NOMO-1 treated with dmso at 0.1 percent for 144 hours (cell line): ENCODE measurements around the gene HOXC4.
"Not testable (repeated sequence)": the region's sequence is repeated elsewhere in the genome, so short reads cannot be mapped to it uniquely, and the experiment has no call there.

ENCODE experiments used
- DNase-seq: peaks from one replicate; lab custom pipeline; 2025; ENCODE audit not compliant: unreplicated experiment; lab: John Stamatoyannopoulos, UW

Gene HOXC4

DNA sequence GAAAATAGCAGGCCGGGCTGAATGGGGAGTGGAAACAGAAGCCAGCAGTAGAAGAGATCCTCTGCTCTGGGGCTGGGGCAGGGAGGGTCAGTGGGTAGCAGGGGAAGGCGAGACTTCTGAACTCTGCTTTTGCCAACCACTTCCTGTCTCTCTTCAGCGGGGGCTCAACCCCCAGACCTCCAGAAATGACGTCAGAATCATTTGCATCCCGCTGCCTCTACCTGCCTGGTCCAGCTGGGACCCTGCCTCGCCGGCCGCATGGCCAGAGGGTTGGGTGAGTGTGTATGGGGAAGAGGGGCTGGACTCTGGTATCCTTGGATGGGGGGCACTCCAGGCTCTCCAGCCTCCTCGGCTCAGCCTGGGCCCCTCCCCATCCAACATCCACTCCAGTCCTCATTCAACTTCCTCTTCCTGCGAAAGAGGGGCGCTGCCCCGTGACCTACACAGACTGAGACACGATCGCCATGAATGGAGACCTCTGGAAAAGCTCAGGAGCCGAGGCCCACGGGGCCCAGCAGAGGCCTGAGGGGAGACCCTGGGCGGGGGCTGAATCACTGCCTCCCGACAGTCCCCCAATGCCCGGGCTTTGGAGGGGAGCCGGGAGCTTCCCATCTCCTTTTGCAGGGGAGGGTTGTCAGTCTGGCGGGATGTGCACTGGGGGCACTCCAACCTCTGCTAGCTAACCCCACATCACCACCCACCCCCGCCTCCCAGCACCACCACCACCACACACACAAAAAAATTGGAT is 458 bp upstream of the HOXC4 start:
- DNase-seq = peak; percentile 62

DNA sequence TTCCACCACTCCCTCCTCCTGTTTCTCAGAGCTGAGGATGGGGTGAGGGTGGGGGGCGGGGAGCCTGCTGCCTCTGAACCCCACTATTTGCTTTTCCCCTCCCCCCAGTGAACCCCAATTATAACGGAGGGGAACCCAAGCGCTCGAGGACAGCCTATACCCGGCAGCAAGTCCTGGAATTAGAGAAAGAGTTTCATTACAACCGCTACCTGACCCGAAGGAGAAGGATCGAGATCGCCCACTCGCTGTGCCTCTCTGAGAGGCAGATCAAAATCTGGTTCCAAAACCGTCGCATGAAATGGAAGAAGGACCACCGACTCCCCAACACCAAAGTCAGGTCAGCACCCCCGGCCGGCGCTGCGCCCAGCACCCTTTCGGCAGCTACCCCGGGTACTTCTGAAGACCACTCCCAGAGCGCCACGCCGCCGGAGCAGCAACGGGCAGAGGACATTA is 1.1 kb downstream of the HOXC4 start:
- DNase-seq = no peak

DNA sequence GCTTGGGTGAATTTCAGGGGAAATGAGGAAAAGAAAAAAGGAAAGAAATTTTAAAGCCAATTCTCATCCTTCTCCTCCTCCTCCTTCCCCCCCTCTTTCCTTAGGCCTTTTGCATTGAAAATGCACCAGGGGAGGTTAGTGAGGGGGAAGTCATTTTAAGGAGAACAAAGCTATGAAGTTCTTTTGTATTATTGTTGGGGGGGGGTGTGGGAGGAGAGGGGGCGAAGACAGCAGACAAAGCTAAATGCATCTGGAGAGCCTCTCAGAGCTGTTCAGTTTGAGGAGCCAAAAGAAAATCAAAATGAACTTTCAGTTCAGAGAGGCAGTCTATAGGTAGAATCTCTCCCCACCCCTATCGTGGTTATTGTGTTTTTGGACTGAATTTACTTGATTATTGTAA is 1.9 kb downstream of the HOXC4 start:
- DNase-seq = no peak

DNA sequence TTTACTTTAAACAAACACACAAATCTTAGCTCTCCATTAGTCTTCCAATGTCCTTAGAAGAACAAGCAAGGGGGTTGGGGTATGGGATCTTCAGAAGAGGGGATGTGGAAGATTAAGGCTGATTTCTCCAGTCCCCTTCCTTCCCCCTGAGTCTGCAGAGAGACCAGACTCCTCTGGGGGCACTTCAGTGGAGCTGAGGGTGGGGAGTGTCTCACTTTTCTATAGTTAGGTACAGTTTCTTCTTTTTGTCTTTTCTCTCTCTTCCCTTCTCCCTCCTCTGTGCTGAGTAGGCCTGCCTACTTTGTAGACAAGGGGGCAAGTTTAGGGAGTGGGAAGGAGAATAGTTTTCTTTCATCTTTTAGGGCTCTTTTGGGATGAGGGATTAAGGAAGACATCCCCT is 2.5 kb downstream of the HOXC4 start:
- no peak for DNase-seq

DNA sequence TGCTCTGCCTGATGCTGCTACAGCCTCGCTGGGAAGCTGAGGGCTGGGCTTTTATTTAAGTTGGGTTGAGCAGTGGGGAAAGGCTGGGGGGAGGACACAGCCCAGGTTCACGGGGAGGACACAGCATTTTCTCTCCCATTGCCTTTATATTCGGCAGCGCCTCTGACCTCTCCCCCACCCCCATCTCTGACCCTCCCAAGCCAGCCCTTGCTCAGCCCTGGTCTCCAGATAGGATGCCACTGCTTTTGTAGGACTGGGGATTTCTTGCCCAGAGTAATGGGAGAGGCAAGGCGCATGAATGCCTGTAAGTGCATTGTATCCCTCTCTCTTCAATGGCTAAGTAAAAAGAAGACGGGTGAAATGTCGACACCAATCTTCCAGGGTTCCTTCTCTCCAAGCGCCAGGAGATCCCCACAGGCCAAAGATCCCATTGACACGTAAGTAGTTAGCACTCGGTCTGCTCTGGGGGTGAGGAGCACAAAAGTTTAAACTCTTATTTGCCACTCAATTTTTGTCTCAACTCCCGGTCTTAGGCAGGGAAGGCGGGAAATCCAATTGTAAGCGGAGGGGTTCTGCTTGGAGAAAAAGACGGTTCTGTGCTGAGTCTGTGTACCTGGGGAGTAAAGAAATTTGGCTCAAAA is 4.6 kb downstream of the HOXC4 start:
- no peak for DNase-seq

DNA sequence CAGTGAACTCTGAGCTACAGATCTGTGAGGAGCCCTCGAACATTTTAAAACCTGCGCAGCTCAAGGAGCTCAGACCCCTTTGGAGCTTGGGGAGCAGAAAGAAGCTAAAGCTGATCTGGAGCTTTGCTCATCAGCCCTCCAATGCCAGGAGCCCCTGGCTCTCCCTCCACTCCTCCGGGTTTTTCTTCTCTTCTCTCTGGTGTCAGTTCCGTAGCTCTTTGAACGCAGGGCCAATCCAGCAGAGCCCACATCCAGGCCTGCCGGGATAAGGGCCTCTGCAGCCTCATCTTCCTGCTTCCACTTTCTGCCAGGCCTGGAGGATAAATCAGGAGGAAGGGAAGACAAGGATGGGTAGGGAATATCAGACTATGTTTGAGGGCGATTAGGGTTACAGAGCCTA is 6.0 kb downstream of the HOXC4 start:
- no peak for DNase-seq

DNA sequence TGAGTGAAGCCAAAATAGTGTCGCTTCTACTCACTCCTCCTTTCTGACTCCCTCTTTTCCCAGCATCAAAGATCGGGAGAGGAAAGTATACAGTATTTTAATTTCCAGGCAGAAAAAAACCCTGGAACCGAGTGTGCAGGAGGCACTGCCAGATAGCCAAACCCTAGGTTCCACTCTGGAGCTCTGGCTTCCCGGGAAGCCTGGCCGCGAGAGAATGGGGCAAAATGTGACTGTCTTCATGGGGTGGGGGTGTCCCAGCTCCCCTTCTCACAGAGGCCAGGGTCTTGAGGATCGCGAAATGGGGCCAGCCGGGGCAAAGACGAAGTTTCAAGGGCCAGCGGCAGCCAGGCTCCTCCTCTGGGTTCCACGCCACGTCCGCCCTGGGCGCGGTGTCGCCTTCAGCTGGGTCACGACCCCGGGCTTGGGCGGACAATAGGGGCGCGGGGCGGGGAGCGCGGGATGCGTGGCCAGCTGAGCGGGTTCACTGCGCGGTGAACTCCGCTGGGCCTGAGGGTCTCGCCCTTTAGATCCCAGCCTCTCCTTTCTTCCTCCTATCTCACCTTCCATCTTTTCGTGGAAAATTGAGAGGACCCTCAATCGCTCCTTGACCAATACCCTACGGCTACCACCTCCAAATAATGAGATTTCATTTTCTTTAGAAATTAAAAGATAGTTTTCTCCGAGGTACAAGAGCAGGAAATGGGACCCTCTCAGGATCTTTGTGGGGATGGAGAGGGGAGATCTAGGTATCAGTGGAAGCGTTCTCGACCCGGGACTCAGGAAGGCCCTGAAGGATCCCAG is 6.7 kb downstream of the HOXC4 start:
- no peak for DNase-seq

DNA sequence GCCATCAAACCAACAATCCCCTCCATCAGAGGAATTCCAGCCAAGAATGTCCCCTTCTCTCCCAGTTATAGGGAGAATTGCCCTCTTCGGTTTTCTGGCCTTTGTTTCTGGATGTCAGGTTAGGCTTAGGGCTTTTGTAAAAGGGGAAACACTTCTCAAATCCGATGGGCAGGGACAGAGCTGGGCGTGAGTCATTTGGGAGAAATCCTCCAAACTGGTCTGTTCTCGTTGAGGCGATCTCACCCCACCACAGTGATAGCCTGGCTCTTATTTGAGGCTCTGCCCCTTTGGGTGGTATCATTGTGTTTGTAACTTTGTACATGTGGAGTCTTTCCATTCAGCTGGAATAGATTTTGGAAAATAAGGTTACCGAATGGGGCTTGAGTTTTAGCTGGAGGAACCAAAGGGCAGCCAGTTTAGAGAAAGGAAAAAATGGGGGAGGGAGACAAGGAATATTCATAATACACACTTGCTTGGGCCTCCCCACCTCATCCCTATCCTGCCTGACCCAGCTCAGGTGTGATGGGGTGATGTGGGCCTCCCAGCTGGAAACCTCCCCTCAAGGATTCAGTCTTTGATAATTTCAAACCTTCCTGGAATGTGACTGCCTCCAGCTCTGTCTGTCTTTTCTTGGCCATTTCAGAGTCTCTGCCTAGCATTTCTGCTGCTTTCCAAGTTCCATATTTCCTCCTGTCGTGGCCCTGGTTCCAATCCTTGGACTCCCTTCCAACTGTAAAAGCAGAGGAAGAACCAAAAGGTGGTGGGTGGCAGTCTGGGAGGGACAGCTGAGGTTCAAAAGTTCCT is 7.5 kb downstream of the HOXC4 start:
- no peak for DNase-seq

DNA sequence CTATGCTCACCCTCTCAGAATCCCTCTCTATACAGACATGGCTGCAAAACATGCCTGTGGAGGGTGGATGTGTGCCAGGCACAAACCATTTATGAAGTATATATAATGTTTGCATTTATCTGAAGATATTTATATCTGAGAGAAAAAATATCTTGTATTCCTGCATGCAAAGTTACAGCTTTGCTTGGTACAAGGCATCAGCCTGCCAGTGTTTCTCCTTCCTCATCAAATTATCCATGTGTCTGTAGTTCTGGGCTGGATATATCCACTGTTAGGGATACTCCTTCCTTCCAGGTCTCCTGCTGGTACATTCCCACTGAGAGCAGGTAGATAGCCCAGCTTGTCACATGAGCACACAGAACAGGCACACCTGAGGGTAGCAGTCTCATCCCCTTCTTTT is 12.0 kb downstream of the HOXC4 start:
- no peak for DNase-seq

DNA sequence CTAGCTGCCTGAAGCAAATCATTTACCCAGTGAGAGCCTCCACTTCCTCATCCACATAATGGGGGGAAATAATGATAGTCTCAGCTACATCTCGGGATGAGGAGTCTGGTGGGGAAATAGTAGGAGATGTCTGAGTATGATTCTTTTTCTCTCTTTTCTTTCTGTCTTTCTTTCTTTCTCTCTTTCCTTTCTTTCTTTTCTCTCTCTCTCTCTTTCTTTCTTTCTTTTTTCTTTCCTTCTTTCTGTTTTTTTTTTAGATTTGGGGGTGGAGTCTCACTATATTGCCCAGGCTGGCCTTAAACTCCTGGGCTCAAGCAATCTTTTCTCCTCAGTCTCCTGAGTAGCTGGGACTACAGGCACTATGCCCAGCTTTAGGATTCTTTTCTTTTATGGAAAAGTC is 12.8 kb downstream of the HOXC4 start:
- DNase-seq = no peak

DNA sequence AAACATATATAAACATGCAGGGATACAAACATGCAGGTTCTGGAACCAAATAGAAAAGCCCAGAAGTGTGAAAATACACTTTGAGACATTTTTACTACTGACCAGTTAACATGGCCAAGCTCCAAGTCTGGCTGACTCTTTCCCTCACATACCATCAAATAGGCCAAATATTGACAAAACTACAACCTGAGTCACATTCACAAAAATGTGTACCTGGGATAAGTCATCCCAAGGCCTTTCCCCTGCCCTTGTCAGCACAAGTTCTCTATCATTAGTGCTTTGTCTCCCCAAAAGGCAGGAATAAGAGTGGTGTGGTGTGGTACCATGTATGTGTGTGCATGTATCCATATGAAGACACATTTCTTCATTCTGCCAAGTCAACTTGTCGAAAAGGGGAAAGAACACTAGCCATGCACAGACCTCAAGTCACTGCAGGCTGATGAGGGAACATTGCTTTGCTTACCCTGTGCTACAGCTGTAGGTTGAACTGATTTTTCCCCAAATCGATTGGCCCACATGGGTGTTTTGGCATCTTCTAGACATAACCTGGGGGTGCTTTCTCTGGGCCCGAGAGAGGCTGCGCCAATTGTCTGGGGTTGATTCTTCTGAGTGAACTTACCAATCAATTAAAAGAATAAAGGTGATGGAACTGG is 14.9 kb downstream of the HOXC4 start:
- DNase-seq = no peak

DNA sequence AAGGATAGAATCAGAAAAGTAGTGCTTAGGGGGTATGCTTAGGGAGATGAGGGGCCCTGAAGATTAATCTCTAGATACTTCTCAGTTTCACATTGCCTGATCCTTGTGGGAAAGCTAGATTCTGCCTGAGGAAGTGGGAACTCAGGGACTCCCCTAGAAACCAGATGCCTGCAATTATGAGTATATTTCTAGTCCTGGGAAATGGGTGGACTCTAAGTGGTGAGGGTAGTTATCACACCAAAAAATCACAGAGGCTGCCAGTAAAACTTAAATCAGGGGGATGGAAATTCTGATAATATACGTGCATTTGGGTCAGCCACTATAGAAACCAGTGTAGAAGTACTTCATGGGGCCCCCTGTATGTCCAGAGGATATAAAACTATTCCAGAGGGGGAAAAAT is 18.3 kb downstream of the HOXC4 start:
- DNase-seq = no peak

DNA sequence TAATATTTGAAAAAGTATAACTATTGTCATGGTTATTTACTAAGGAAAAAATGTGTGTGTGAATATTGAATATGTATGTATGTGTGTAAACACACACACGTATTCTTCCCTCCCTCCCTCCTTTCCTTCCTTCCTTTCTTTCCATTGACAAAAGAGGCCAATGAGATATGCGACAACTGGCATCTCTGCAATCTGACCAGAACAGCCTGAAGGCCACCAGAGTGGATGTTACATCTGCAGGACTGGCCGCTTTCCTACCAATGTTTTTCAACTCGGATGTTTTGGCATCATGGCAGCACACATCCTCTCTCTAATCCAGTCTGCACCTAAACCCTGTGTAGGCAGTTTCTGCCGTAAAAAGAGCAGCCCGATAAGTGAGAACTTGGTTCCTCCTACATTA is 20.7 kb downstream of the HOXC4 start:
- no peak for DNase-seq

DNA sequence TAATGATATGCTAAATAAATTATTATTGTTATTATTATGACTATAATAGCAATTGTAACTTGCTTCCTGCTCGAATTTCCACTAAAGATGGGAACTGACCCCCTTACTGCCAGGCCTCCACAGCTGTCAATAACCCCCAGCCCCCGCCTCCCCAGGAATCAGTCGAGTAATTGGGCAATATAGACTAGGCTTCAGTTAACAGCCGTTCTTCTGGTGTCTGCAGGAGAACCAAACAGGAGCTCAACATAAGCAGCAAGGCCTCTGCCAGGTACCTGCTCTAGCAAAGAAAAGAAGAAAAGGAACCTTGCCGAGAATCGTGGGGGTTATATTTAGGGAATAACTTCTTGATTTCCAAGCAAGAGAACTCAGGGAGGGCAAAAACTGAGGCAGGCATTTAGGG is 21.8 kb downstream of the HOXC4 start:
- no peak for DNase-seq

DNA sequence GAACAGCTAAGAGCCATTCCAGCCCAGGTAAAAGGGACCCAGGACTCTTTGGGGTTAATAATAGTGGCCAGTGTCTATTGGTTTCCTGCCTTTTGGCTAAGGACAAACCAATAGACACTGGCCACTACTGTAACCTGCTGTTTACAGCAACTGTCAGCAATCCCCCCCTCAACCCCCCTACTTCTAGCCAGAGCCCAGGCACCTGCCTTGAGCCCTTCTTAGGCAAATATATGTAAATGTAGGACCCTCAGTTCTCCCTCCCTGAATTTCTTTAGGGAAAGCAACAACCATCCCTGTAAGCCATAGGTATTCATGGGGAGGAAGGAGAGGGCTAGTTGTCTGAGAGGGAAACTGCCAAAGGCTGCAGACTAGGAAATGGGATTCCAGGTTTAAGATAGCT is 22.3 kb downstream of the HOXC4 start:
- no peak for DNase-seq

DNA sequence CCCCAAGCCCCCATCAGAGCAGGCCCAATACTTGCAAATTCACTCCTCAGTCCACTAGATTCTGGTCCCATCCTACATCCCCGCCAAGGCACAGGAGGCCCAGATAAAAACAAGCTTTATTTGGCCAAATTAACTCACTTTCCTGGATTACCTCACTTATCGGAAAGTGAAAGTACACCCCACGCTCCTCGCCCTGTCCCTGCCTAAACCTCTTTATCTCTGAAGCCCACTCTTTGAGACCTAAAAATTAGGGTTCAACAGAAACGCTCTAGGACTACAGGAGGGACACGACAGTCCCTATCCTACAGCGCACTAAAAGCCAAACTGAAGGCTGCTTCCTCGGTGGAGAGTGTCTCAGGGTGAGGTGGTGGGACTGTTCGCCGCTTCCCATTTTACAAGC is 24.2 kb downstream of the HOXC4 start:
- DNase-seq = not testable (repeated sequence)

DNA sequence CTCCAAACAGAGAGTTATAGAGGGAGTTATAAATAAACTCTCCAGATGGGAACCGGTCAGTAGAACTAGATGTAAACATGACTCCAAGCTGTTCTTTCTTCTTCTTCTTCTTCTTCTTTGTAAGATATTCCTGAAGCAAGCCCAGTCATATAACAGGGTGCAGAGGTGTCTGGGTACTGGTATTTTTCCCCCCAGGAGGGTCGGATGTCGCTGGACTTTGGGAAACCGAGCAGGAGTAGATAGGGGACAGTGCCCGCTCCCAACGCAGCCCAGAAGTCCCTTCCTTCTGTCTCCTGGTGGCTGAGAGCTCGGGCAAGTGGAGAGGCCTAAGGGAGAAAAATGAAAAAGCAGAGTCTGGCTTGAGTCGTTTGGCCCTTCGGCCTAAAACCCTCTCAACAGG is 25.5 kb downstream of the HOXC4 start:
- DNase-seq = not testable (repeated sequence)

DNA sequence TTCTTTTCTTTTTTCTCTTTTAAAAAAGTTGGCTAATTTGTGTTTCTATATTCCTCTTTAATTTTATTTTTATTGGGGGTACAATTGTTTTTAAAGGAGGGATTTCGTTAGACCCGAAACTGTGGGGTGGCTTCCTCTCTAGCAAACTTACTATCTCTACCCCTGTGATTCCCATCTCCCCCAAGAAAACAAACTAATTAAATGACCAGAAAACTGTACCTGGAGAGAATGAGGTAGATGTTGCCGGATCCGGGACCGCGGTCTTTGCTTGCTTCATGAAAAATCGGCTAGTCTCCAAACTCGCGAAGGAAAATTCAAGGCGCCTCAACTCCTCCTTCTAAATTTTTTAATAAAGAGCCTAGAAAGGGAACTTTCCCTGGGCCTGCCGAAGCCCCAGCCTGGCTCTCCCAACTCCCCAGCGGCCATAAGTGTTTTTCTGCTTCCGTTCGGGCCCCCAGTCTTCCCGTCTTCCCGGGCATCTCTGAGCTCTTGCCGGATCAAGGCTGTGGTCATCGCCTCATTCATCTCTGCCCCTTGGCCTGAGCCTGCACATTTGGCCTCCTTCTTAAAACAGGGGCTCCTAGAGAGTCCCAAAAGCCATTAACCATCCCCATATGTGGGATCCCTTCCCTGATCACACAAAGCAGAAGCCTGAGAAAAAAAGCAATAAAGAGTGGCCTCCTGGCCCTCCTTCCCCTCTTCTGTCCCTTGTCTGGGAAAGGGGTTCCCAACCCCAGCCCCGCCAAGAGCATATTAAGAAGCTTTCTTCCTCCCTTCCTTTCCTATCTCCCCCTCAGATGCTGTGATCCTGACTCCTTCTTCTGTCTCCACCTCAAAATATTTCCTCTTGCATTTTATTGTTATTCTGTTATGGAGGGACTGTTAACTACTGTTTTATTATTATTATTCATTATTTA is 26.6 kb downstream of the HOXC4 start:
- not testable (repeated sequence) for DNase-seq

DNA sequence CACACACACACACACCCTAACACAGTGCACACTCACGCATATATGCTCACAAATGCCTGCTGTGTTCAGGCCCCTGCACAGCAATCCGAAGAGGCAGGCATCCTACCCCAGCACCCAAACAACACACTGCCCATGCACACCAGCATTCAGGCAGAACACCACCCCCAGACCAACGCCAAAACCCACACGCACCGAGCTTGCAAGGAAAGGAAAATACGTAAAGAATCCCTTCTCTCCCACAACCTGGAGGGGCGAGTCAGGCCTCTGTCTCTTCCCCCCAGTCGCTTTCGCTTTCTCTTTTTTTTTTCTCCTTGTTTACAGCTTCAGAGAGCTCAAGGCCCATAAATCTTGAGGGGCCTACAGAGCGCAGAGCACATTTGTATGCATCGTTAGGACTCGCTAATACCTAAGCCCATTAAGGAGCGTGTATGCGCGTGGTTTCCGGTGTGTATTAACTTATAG is 27.4 kb downstream of the HOXC4 start:
- not testable (repeated sequence) for DNase-seq
